Duodenal mucosa (tissue), 2 donors: Measurements from ENCODE around the gene KCNJ10.
"Not testable (repeated sequence)": the region's sequence is repeated elsewhere in the genome, so short reads cannot be mapped to it uniquely, and the experiment has no call there.

Experiments
- H3K27ac ChIP-seq: one replicate; pipeline ENCODE4 v1.7.0; 2013; ENCODE audit warnings: low read depth, low read length
- H3K27me3 ChIP-seq, 2 donors: one replicate each; pipeline ENCODE4 v1.7.0; 2013; ENCODE audit warnings: low read length in 2 of 2, control low read depth in 1 of 2; ENCODE audit not compliant: insufficient read depth in 2 of 2, control insufficient read depth in 1 of 2
- H3K36me3 ChIP-seq, 2 donors: one replicate each; pipeline ENCODE4 v1.7.0; 2013; ENCODE audit warnings: low read length in 2 of 2, control low read depth in 1 of 2; ENCODE audit not compliant: insufficient read depth in 2 of 2, control insufficient read depth in 1 of 2
- H3K4me1 ChIP-seq, 2 donors: one replicate each; pipeline ENCODE4 v1.7.0; 2013; ENCODE audit warnings: low read length in 2 of 2, control low read depth in 1 of 2; ENCODE audit not compliant: insufficient read depth in 2 of 2, control insufficient read depth in 1 of 2
- H3K4me3 ChIP-seq, 2 donors: one replicate each; pipeline ENCODE4 v1.7.0; 2013; ENCODE audit warnings: low read length in 2 of 2, low read depth in 1 of 2
- H3K9ac ChIP-seq, 2 donors: one replicate each; pipeline ENCODE4 v1.7.0; 2013; ENCODE audit warnings: low read length in 2 of 2, low read depth in 1 of 2
- H3K9me3 ChIP-seq, 2 donors: one replicate each; pipeline ENCODE4 v1.7.0; 2013; ENCODE audit warnings: low read length in 2 of 2, control low read depth in 1 of 2; ENCODE audit not compliant: control insufficient read depth in 1 of 2

KCNJ10 gene

GRCh38 chr1:160062230-160062532 lies 7.8 kb downstream of the KCNJ10 start:
- H3K9me3 ChIP-seq: no peaks in the 10 kb centered on the region
- H3K36me3 ChIP-seq: no peaks in the 10 kb centered on the region
- no peaks in the 10 kb centered on the region for H3K4me1 ChIP-seq
- H3K9ac ChIP-seq: no peak overlapping the region
- H3K27ac ChIP-seq: no peak overlapping the region
- no peak overlapping the region for H3K4me3 ChIP-seq
- peaks cover 5 to 10% of the 10 kb centered on the region in 2 donors for H3K27me3 ChIP-seq

GRCh38 chr1:160061369-160062229 lies 8.4 kb downstream of the KCNJ10 start:
- no peak overlapping the region for H3K9ac ChIP-seq
- peaks cover 5 to 10% of the 10 kb centered on the region in 2 donors for H3K27me3 ChIP-seq
- no peaks in the 10 kb centered on the region for H3K4me1 ChIP-seq
- no peaks in the 10 kb centered on the region for H3K9me3 ChIP-seq
- H3K27ac ChIP-seq: no peak overlapping the region
- no peak overlapping the region for H3K4me3 ChIP-seq
- H3K36me3 ChIP-seq: no peaks in the 10 kb centered on the region

- Histone ChIP-seq H3K4me3 (no peak overlapping the region), H3K27ac (no peak overlapping the region), H3K9me3 (no peaks in the 10 kb centered on the region)
Measured at GRCh38 chr1:160058087-160058486, 11.9 kb downstream of the KCNJ10 start.

DNA sequence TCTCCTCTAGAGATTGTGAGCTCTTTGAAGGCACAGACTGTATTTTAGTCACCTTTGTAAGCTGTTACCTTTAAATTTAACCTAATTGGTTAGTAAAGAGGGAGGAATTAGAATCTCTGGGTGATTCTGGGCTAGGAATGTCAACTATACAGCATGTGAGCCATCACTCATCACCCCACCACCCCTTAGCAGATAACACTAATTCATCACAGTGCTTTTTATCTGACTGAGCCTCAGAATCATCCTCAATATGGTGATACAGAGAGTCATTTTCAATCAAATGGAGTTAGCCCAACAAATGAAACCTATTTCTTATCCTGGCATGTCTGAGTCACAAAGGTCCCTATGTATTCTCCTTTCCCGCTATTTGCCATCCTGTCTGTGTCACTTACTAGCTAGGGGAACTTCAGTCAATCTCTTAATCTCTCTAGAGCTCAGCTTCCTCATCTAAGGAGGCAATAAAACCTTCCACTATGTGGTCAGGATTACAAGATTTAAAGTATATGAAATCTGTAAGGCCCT lies 13.3 kb downstream of the KCNJ10 start:
- H3K36me3 ChIP-seq: no peaks in the 10 kb centered on the region
- H3K9me3 ChIP-seq: no peaks in the 10 kb centered on the region
- H3K9ac ChIP-seq: no peak overlapping the region
- no peak overlapping the region for H3K4me3 ChIP-seq
- peaks cover 10 to 24% of the 10 kb centered on the region in 2 donors for H3K27me3 ChIP-seq
- no peaks in the 10 kb centered on the region for H3K4me1 ChIP-seq
- H3K27ac ChIP-seq: no peak overlapping the region

More at GRCh38 chr1:160058087-160058486, 11.9 kb downstream of the KCNJ10 start:
- H3K36me3 ChIP-seq: no peaks in the 10 kb centered on the region
- H3K27me3 ChIP-seq: peaks cover 10 to 24% of the 10 kb centered on the region in 2 donors
- no peaks in the 10 kb centered on the region for H3K4me1 ChIP-seq
- H3K9ac ChIP-seq: no peak overlapping the region

DNA sequence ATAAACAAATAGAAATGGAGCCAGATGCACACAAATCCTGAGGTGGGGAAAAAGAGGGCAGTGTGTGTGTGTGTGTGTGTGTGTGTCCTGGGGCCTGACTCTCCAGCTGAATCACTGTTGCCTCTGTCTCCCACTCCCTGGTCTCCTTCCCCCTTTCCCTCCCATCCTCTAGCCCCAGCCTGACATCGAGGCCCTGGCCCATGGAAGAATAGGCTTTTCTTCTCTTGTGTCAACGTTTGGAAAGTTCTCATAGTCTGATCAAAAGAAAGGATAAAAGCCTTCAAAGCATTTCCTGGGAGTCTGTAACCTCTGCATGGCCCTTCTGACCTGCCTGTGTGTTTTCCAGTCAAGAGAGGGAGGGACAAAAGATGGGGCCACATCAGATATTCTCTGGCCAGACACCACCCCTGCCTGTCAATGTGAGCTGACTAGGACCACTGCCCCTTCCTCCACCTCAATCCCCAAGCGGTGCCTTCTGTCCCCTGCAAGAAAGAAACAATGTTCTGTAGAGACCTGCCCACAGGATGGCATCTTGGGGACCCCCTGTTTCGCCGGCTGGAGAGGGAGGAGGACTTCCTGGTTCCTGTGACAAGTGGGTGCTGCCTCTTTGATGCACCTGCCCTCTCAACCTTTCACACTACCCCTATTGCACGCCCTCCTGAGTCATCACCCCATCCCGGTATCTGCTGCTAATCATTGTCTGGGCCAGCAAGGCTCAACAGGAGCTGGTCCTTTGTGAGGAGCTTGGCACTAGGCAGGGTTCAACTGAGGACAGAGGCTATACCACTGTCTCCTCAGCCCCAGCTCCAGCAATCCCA lies 16.2 kb downstream of the KCNJ10 start:
- Histone ChIP-seq H3K9me3 (no peaks in the 10 kb centered on the region), H3K4me1 (no peaks in the 10 kb centered on the region), H3K9ac (no peak overlapping the region)

DNA sequence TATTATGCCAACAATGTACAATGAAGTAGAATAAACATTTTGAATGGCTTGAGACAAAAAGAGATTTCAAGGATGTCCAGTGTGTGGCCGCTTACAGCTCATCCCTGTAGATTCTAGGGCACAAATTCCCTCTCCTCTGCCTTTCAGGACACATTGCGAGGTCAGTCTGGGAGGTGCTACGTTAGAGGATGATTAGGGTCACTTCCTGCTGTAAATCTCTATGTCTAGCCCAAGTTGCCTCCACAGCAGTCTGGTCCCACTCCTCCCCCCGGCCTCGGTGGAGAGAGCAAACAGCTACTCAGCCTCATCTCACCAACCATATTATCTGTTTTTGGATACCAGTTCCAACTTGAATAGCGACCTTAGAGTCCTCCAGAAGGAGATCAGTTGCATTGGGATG lies 17.0 kb downstream of the KCNJ10 start:
- Histone ChIP-seq H3K36me3 (no peaks in the 10 kb centered on the region), H3K4me1 (no peaks in the 10 kb centered on the region), H3K9ac (no peak overlapping the region), H3K9me3 (no peaks in the 10 kb centered on the region), H3K4me3 (no peak overlapping the region), H3K27me3 (peaks cover 7 to 24% of the 10 kb centered on the region in 2 donors), H3K27ac (no peak overlapping the region)

More for the DNA sequence above, 16.2 kb downstream of the KCNJ10 start:
- Histone ChIP-seq H3K27ac (no peak overlapping the region), H3K36me3 (no peaks in the 10 kb centered on the region), H3K27me3 (peaks cover 7 to 24% of the 10 kb centered on the region in 2 donors), H3K4me3 (no peak overlapping the region)

- H3K4me3 ChIP-seq: no peak overlapping the region
- peaks cover 7 to 14% of the 10 kb centered on the region in 2 donors for H3K27me3 ChIP-seq
- no peak overlapping the region for H3K9ac ChIP-seq
- no peak overlapping the region for H3K27ac ChIP-seq
- H3K36me3 ChIP-seq: no peaks in the 10 kb centered on the region
- no peaks in the 10 kb centered on the region for H3K9me3 ChIP-seq
- peaks cover 12 to 17% of the 10 kb centered on the region in 2 donors for H3K4me1 ChIP-seq
Measured at GRCh38 chr1:160050619-160051018, 19.3 kb downstream of the KCNJ10 start.

- H3K4me3 ChIP-seq, H3K27ac ChIP-seq, H3K9ac ChIP-seq, H3K9me3 ChIP-seq, H3K36me3 ChIP-seq: not testable (repeated sequence)
- Histone ChIP-seq H3K27me3 (peaks cover 7 to 10% of the 10 kb centered on the region in 2 donors), H3K4me1 (peaks cover 13 to 17% of the 10 kb centered on the region in 2 donors)
Measured at GRCh38 chr1:160050182-160050581, 19.8 kb downstream of the KCNJ10 start.

- H3K9ac ChIP-seq: no peak overlapping the region
- no peaks in the 10 kb centered on the region for H3K9me3 ChIP-seq
- peaks cover under 1 to 3% of the 10 kb centered on the region in 2 donors for H3K27me3 ChIP-seq
- no peaks in the 10 kb centered on the region for H3K36me3 ChIP-seq
- peaks cover 13 to 17% of the 10 kb centered on the region in 2 donors for H3K4me1 ChIP-seq
- H3K4me3 ChIP-seq: no peak overlapping the region
- H3K27ac ChIP-seq: no peak overlapping the region
Measured at GRCh38 chr1:160049101-160049500, 20.9 kb downstream of the KCNJ10 start.

GRCh38 chr1:160048335-160048734 lies 21.6 kb downstream of the KCNJ10 start:
- Histone ChIP-seq H3K36me3 (no peaks in the 10 kb centered on the region), H3K4me1 (peaks cover 13 to 17% of the 10 kb centered on the region in 2 donors), H3K9ac (no peak overlapping the region), H3K9me3 (no peaks in the 10 kb centered on the region), H3K27ac (no peak overlapping the region), H3K4me3 (no peak overlapping the region), H3K27me3 (no peaks in the 10 kb centered on the region)
